GM12874 (cell line): ENCODE results near the gene ABCB9.

ENCODE experiments used
- CTCF ChIP-seq: IDR thresholded peaks from 2 replicates; pipeline ENCODE4 v1.5.1; 2011; ENCODE audit warnings: low read depth, mild to moderate bottlenecking, control low read depth, low read length, moderate library complexity; ENCODE audit not compliant: insufficient read depth

The ABCB9 gene

DNA sequence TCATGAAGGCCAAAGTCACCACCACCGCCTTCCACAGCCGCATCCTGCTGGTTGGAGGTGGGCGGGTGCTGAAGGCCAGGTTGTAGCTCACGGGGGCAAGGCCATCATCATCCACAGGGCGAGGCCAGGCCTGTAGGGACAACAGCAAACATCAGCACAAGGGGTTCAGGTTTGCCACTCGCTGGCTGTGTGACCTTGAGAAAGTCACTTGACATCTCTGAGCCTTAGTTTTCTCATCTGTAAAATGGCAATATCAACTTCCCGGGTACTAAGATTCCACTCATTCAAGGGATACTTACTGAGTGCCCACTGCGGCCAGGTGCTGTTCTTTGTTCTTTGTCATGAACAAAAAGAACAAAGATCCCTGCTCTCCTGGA is 6.1 kb downstream of the ABCB9 start:
- no peak for TF ChIP-seq CTCF

GRCh38 chr12:122959566-122960192 is 6.6 kb downstream of the ABCB9 start:
- no peak for TF ChIP-seq CTCF

GRCh38 chr12:122958198-122958888 is 7.9 kb downstream of the ABCB9 start:
- TF ChIP-seq CTCF: no peak

DNA sequence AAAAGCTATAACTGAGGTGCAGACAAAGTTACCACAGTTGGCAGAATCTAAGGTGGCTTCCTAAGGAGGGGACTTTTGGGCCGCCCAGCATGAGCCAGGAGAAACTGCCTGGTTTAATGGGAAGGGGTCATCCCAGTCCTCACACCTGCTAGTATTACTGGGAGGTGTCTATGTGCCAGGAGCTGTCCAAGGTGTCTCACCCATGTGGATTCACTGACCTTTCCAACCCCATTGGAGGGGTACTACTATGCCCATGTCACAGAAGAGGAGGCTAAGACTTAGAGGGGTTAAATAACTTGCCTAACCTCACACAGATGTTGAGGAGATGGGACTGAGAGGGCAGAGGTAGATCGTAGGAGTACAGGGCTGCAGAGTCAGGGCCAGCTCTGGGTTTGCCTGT is 10.2 kb downstream of the ABCB9 start:
- TF ChIP-seq CTCF: no peak

- TF ChIP-seq CTCF: no peak
Measured at GRCh38 chr12:122955156-122955555, 11.1 kb downstream of the ABCB9 start.

- TF ChIP-seq CTCF: peak; percentile 91
Measured at GRCh38 chr12:122951979-122952892, 14.0 kb downstream of the ABCB9 start.

DNA sequence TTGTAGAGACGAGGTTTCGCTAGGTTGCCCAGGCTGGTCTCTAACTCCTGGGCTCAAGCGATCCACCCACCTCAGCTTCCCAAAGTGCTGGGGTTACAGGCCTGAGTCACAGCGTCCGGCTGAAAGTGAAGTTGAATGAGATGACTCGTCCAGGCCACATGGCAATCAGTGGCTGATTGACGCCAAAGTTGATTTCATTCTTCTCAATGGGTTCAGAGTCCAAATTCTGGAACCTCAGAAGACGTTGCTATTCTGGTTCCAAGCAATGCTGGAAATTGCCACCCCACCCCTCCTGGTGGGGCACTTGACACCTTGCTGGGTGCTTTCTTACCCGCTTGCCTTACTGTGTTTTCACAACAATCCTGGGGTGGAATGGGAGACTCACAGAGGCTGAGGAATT is 14.9 kb downstream of the ABCB9 start:
- no peak for TF ChIP-seq CTCF
